GM19467 (cell line): ENCODE results near the gene HSPBP1.

ENCODE experiments used
- ATAC-seq: cut with Tn5 transposase; IDR thresholded peaks from one replicate; pipeline ENCODE4 v1.9.1; 2021; ENCODE audit warnings: mild to moderate bottlenecking, moderate library complexity; ENCODE audit not compliant: unreplicated experiment

HSPBP1 gene

GRCh38 chr19:55223291-55224037 is 56.4 kb downstream of the HSPBP1 start:
- no peak for ATAC-seq

DNA sequence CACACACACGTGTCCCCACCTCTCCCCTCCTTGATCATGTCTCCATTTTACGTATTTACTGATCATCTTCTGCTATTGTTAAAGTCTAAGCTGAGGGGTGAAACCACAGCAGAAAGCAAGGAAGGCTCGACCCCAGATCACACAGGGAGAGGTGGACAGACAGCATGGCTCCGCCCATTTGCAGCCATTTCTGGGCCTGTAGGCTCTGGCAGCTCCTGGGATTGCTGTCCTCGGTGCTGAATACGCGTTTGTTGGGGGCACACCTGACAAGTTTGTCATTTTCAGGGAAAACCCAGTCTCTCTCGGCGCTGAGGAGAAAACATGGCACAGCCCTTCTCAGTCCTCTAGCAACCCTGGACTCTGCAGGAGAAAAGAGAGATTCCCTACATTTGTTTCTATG is 59.4 kb downstream of the HSPBP1 start:
- no peak for ATAC-seq

GRCh38 chr19:55216461-55217198 is 63.3 kb downstream of the HSPBP1 start:
- ATAC-seq = no peak

- ATAC-seq = no peak
Observed at GRCh38 chr19:55213547-55213946, 66.4 kb downstream of the HSPBP1 start.

- no peak for ATAC-seq
Observed at GRCh38 chr19:55212447-55212846, 67.5 kb downstream of the HSPBP1 start.
